ENCODE data around the gene UCN.
"Not testable (repeated sequence)": the region's sequence is repeated elsewhere in the genome, so short reads cannot be mapped to it uniquely, and the experiment has no call there.

UCN gene

DNA sequence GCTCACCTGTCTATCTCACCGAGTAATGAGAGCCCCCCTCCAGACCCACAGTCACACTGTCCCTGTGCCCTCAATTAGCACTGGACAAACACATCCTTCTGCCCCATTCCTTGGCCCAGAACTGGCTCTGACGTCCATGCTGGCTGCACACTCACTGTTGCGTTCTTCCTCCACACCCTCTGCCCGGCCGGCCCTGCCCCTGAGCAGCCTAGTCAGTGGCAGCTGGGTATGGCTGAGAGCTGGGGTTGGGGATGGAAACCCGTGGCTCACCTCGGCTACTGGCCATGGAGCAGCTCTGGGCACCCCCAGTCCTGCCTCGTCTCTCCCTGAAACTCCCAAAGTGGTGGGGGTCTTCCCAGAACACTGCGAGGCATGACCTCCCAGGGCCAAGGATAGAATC, 6.5 kb upstream of the UCN start:
- no peak for DNase-seq

DNA sequence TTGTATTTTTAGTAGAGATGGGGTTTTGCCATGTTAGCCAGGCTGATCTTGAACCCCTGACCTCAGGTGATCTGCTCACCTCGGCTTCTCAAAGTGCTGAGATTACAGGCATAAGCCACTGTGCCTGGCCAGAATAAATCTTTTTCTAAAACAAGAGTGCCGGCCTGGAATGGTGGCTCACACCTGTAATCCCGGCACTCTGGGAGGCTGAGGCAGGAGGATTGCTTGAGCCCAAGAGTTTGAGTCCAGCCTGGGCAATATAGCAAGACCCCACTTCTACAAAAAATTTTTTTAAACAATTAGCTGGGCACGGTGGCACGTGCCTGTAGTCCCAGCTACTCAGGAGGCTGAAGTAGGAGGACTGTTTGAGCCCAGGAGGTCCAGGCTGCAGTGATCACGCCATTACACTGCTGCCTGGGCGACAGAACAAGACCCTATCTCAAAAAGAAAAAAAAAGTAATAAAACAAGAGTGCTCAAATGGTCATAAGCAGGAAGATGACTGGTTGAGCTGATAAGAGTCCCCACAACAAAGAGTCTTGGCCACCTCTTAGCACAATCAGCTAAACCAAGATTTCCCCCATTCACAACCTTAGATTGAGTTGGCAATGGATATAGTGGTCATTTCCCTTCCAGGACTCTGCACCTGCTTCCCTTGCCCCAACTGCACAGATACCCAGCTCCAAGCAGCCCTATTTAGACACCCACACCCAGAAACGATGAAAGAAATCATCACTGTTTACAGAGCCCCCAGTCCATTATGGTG, 5.8 kb upstream of the UCN start:
- no peak for DNase-seq

DNA sequence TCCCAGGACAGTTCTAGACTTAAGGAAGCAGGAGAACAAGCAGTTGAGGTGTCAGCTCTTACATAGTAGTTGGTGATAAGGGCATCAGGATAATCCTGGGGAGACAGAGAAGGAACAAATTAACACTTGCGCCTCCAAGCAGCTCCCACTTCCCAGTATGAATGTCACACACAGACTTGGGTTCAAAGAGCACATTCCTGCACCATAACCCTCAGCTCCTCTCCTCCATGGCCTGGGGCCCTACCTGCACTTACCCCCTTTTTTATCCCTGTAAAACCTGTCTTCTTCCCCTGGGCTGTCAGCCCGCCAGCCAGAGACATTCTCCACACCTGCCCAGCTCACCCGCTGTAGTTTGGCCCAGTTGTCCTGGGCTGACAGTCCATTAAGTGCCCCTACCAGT, 3.9 kb upstream of the UCN start:
- no peak for DNase-seq

DNA sequence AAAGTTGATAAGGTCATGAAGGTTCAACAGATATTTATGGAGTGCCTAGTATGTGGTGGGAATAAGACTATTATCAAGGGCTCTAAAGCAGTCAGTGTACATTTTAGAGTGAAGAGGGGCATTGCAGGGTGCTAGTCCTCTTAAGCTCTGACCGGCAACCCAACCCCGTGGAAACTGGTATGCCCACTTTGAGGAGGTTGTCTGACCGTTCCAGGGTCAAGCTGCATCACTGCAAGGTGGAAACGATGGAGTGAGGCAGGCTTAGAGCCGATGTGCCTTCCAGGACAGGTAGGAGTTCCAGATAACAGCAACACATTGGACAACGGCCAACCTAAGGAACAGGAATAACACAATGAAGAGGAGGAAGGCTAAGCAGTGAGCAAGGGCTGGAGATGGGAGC, 1.4 kb upstream of the UCN start:
- DNase-seq: no peak

DNA sequence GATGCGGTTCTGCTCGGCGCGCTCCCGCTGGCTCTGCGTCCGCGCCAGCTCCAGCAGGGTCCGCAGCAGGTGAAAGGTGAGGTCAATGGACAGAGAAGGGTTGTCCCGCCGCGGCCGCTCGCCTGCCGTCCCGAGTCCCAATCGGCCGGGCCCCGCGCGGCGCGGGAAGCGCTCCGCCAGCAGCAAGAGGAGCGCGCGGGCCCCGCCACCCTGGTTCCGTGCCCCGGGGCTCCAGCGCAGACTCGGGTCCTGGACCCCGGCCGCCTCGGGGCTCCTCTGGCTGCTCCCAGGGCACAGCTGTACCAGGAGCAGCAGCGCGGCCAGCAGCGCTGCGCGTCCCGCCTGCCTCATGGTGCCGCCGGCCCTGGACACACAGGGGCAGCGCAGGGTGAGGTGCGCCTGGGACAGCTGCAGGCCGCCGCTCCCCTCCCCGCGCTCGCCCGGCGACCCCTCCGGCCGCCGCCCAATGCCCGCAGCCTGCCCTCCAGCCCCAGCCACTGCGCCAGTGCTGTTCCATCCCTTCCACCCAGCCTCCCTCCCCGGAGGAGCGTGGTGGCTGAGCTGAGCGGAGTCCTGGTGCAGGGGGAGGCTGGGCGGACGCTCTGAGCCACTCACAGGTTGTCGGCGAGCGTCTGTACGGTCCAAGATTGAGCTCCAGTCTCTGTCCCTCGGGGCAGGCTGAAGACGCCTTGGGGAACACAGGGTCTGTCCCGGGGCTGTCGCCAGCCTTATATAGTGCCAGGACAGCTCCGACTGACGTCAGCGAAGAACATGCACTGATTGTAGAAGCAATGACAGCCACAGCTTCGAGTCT, 493 bp downstream of the UCN start:
- no peak for DNase-seq

DNA sequence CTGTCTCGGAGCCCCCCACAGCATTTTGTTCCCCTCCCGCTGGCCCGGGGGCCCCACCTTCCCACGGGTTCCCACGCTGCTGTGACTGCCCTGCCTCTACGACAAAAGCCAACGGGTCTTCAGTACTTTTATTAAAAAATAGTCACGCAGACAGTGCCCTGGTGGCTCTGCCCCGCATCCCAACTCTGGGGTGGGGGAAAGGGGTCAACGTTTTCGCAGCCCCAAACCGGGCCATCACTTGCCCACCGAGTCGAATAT, 1.0 kb downstream of the UCN start:
- no peak for DNase-seq

DNA sequence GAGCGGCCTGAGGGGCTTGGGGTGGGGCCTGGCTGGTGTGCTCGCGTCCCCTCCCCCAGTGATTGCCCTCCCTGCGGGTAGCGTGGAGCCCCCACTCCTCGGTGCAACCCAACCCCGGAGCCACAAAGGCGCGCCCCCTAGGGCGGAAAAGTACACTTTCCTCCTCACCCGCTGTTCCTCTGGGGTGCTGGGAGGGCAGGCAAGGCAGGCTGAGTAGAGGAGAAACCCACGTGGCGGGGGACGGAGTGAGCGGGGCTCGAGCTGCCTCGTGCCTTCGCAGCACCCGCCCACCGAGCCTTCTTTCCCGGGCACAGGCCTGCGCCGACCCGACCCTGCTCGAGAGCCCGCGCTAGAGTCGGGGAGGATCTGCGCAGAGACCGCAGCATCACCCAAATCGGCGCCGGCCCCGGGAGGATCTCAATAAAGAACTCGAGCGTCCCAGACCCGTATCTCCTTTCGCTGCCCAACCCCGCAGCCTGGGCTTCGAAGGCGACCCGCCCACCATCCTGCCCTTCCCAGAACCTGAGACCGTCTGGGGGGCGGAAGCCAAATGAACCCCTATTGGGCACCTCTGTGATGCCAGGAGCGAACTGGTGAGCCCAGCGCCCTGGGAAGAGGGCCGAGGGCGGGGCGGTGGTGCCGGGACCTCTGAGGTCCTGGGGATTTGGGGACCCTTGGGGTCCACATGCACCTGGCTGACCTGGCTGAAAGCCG, 1.5 kb downstream of the UCN start:
- peak; percentile 19 for DNase-seq

DNA sequence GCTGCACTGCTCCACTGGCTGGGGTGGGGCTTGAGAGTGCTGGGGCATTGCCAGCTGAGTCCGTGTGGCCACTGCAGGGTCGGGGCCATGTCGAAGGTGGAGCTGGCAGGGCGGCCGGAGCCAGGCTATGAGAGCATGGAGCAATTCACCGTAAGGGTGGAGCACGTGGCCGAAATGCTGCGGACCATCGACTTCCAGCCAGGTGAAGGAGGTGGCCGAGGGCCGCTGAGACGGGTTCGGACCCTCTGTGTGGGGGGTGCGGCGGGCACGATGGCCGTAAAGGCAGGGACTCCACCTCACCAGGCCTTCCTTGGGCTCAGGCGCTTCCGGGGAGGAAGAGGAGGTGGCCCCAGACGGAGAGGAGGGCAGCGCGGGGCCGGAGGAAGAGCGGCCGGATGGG, 2.1 kb downstream of the UCN start:
- no peak for DNase-seq

DNA sequence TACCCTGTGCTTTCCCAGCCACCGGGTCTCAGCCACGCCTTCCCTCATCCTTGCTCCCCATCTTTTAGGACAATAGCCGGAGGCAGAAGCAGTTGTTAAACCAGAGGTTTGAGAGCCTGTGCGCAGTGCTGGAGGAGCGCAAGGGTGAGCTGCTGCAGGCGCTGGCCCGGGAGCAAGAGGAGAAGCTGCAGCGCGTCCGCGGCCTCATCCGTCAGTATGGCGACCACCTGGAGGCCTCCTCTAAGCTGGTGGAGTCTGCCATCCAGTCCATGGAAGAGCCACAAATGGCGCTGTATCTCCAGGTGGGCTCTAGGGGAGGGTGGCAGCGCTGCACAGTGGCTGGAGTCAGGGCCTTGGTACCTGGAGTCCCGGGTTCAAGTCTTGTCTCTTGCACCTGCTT, 2.7 kb downstream of the UCN start:
- DNase-seq: no peak

DNA sequence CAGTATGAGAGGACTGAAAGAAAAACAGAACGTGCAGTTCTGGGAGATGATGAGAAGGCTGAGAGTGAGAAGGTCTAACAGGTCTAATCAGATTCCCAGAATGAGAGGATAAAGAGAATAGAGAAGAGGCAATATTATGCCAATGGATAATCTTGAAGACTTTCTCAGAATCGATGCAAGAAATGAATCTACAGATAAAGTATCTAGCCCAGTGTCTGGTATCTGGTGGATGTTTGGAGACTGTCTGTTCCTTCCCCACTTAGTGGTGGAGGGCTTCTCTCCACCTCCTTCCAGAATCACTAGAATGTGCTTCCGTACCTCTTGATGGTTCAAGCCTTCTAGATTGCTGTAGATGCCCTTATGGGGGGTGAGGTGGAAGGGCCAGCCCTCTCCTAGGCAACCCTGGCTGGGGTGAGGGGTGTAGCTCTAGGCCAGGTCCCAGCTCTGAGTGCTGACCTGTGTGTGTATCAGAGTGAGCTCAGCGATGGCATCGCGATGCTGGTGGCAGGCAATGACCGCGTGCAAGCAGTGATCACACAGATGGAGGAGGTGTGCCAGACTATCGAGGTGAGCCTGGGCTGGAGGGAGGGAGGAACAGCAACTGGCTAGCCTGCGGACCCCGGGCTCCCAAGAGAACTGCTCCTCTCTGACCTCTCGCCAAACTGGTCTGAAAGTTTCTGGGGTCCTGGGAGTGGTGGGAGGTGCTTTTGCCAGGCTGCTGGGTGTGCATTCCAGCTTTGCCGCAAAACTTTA, 3.6 kb downstream of the UCN start:
- no peak for DNase-seq

DNA sequence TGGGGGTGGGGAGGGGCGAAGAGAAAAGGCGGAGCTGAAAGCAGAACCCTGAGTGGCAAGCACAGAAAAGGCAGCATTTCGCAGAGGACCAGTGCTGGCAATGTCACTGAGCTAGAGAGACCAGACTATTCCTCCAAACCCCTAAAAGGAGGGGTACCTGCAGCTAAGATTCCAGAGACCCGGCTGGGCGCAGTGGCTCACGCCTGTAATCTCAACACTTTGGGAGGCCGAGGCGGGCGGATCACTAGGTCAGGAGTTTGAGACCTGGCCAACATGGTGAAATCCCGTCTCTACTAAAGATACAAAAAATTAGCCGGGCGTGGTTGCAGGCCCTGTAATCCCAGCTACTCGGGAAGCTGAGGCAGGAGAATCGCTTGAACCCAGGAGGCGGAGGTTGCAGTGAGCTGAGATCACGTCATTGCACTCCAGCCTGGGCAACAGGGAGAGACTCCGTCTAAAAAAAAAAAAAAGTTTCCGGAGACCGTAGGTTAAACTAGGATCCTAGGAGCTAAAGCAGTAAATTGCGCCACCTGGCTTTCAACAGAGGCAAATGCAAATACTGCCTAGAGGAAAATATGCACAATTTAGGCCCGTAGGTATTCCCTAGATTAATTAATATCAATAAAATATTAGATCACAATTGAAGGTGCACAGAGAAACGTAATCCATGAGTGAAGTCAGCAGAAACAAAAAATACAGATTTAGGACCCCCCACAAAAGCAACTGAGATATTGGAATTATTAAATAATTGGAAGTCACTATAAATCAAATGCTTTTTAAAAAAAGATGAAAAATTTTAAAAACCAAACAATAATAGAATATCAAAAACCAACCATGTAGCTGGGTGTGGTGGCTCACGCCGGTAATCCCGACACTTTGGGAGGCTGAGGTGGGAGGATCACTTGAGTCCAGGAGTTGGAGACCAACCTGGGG, 4.9 kb downstream of the UCN start:
- peak; percentile 66 for DNase-seq

DNA sequence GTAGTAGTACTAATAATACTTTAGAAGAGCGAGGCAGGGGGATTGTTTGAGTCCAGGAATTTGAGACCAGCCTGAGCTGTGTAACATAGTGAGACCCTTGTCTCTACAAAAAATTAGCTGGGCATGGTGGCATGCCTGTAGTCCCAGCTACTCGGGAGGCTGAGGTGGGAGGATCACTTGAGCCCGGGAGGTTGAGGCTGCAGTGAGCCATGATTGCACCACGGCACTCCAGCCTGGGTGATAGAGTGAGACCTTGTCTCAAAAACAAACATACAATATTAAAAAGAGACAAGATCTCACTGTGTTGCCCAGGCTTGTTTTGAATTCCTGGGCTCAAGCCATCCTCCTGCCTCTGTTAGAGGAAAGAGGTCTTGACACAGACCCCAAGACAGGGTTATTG, 7.6 kb downstream of the UCN start:
- DNase-seq: not testable (repeated sequence)

DNA sequence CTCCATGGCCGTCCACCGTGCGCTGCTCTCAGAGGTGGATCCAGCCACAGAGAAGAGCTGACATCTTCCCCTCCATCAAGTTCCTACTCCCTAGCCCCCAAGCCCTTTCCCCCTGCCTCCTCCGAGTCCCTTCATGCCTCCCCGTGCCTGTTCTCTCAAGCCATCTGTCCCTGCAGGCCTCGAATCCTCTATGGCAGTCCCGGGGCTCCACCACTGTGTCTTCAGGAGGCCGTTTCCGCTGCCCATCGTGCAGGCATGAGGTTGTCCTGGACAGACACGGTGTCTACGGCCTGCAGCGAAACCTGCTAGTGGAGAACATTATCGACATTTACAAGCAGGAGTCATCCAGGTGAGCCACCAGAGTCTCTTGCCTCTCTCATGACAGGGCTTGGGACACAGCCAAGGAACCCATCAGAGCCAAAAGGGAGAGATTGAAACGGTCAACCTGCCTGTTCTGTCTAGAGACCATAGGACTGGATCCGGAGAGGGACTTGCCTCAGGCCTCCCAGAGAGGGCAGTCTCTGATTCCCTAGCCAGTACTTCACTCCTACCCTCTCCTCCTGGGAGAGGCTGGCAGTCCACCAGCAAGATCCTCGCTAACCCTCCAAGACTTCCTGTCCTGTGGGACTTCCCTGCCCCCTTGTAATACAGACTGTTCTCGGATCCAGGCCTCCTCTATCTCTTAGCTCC, 9.7 kb downstream of the UCN start:
- no peak for DNase-seq

DNA sequence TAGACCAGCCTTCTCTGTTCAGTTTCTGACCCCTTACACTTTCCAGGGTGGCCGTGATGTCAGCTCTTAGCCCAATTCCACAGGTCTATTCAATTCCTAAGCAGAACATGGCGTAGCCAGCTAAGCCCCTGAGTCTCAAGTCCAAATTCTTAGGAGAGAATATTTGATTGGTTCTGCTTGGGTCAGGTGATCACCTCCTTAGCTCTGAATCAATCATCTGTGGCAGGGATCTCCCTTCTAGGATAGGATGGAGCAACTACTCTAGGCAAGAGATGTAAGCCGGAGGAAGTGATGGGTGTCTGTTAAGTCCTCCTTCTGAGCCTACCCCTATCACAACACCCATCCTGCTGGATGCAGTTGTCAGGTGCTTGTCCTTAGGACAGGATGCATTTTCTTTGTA, 11.1 kb downstream of the UCN start:
- DNase-seq: no peak

DNA sequence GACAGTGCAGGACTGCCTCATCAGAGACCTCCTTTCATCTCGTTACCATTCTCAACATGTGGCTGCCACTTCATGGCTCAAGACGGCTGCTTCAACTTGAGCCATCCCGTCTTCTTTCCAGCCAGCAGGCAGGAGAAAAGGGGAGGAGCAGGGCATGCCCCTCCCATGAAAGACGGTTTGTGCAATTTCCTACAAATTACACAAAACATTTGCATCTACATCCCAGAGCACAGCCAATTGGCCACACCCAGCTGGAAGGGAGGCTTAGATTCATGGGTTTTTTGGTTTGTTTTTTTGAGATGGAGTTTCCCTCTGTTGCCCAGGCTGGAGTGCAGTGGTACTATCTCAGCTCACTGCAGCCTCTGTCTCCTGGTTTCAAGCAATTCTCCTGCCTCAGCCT, 11.8 kb downstream of the UCN start:
- DNase-seq: no peak

DNA sequence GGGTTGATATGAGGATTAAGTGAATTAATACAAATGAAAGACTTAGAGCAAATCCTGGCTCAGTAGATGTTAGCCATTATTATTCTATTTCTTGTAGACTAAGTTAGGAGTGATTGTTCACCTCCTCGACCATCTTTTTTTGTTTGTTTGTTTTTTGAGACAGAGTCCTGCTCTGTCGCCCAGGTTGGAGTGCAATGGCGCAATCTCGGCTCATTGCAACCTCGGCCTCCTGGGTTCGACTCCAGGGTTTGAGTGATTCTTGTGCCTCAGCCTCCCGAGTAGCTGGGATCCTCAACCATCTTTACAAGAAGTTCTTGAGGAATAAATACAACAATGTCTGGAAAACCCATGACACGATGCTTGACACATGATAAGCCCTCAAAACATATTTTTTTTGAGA, 13.3 kb downstream of the UCN start:
- DNase-seq: no peak

DNA sequence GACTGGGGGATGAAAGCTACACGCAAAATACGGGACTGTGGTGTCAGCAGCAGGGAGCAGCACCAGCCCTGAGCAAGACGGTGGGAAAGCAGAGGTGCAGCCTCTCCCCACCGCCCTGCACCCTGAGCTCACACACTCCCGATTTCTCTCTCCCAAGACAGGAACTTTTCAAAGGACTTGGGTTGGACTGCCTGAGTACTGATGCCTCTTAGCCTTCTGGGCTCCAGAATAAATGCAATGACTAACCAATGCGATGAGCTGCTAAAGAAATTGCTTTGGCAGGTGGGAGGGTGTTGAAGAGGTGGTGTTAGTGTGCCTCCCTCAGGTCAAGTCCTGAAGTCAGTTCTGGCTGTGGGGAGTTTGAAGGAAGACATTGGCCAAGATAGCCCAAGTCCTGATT, 16.4 kb downstream of the UCN start:
- no peak for DNase-seq

DNA sequence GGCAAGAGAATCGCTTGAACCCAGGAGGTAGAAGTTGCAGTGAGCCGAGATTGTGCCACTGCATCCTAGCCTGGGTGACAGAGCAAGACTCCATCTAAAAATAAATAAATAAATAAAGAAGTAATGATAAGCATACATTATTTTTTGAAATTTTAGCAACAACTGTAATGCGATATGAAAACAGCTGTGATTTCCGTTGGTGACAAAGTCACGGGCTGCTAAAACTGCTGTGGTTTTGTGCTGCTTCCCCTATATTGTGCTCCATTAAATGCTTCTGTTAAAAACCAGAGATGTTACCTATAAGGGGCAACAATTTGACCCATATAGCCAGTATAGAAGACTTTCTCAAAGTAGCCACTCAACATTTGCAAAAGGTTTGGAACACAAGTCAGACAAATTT, 17.7 kb downstream of the UCN start:
- DNase-seq: no peak

DNA sequence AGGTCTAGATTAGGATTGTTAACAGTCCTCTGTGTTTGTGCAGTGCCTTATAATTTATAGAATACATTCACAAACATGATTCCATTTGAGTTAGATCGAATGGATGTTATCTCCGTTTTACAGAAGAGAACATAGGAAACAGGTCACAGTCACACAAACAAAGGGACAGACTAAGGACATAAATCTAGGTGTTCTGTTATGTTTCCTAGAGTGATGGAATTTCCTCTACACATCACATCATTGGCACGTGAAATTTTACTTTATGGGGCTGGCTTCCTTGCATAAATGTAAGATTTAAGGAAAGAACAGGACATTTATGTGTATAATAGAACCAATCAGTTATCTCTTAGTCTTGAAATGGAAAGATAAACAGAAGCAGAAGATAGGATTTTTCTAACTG, 19.6 kb downstream of the UCN start:
- DNase-seq: no peak

DNA sequence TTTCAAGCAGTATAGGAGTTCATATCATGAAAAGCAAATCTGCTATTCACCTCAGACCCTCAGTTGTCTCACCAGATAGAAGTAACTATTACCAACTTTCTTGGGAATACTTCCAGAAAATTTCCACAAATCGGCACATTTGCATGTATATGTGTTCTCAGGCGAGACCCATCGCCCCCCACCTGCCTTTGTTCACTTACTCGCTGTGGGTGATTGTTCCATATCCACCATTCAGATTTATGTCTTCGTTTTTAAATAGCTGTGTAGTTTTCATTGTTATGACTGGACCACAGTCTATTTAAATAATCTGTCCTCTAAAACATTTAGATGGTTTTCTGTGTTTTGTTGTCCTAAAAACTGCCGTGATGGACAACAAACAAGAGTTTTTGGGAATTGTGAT, 22.8 kb downstream of the UCN start:
- no peak for DNase-seq

DNA sequence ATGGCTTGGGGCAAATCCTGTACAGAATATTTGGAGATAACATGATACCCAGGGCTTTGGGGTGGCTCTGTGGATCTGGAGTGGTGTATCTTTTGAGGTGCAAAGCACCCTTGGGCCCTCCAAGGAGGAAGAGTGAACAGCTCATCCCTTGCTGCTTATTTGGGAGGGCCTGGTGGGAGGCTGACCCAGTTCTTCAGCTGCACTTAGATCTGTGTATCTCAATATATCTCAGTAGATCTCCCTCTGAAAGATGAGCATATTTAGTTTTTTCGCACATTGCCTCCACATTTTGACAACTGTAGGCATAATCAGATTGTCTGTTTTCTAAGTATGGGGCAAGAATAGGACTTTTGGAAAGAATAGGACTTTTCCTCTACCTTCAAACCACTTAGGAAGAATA, 23.2 kb downstream of the UCN start:
- DNase-seq: no peak

DNA sequence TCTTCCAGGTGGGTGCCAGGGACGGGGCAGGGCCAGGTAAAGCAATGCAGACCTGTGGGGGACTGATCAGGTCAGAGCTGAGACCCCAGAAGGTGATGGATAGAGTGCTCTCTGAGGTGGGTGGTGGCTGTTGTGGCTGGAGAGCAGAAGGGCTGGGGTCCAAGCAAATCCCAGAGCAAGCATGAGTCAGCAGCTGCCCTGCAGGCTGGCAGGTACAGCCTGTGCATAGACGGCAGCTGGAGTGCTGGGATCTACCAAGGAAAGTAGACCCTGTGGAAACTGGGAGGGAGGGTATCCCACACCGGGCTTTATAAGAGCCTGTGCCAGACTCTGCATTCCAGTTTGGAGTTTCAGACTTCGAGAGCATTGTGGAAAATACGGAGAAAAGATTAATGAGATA, 25.4 kb downstream of the UCN start:
- DNase-seq: no peak
